Tibial nerve (tissue), 3 donors: Measurements from ENCODE around the gene LPCAT3.

ENCODE experiments used
- CTCF ChIP-seq, 5 experiments: fragments of 200-600 bp in 3 of 5; fragments of 450-650 bp in 2 of 5; sonication (generic) in 3 of 5; IDR thresholded peaks; one replicate each; pipeline ENCODE4 v1.5.1; 2016 to 2019; ENCODE audit warnings: antibody characterized with exemption in 5 of 5, mild to moderate bottlenecking in 3 of 5, moderate library complexity in 2 of 5
- POLR2A ChIP-seq, 2 donors: fragments of 450-650 bp; IDR thresholded peaks; one replicate each; pipeline ENCODE4 v1.6.1; 2017; ENCODE audit warnings: antibody characterized with exemption in 2 of 2, mild to moderate bottlenecking in 2 of 2, moderate library complexity in 2 of 2

- no peak for TF ChIP-seq CTCF (IDR thresholded peaks at IDR 0.05)
- no peak for TF ChIP-seq POLR2A (IDR thresholded peaks at IDR 0.05)
These were observed 65.3 kb downstream of the LPCAT3 start for GRCh38 chr12:6952863-6953441.
